SK-MEL-5 (cell line): Measurements from ENCODE around the gene GRM3. TPM values are rescaled to one million over a fixed set of nuclear protein-coding genes. Genes with fewer than 3 reads are reported as not detected.
"Not testable (repeated sequence)": the region's sequence is repeated elsewhere in the genome, so short reads cannot be mapped to it uniquely, and the experiment has no call there.

Source experiments
- DNase-seq: peaks from one replicate; pipeline ENCODE4 v3.0.0-alpha.2; 2016; ENCODE audit warnings: low read depth, low spot score
- in situ Hi-C: cut with HindIII; loops from 2 replicates; pipeline ENCODE4 v1.10.0; 2016; ENCODE audit warnings: low sequenced_read_pairs, high pct_unique_total_duplicates, low pct_unique_long_range_greater_than_20kb
- polyA plus RNA-seq, 2 experiments: library from polyadenylated mRNA; depleted of rRNA; stranded (reverse); fragments of >200 nt; gene quantifications; 2 replicates each; pipeline ENCODE4 v1.2.3, GENCODE V29; 2015
- total RNA-seq: library from RNA; depleted of rRNA; stranded (reverse); fragments of >200 nt; shearing (Covaris generic); gene quantifications from 2 replicates; pipeline ENCODE4 v1.2.3, GENCODE V29; 2014; rRNA removed

GRM3 gene
- not detected in 2 replicates for total RNA-seq
- polyA plus RNA-seq (2015; cell fraction: cytosol; rRNA removed), result not detected in 2 replicates
- not detected in 2 replicates for polyA plus RNA-seq (2015; cell fraction: nucleus; rRNA removed)

DNA sequence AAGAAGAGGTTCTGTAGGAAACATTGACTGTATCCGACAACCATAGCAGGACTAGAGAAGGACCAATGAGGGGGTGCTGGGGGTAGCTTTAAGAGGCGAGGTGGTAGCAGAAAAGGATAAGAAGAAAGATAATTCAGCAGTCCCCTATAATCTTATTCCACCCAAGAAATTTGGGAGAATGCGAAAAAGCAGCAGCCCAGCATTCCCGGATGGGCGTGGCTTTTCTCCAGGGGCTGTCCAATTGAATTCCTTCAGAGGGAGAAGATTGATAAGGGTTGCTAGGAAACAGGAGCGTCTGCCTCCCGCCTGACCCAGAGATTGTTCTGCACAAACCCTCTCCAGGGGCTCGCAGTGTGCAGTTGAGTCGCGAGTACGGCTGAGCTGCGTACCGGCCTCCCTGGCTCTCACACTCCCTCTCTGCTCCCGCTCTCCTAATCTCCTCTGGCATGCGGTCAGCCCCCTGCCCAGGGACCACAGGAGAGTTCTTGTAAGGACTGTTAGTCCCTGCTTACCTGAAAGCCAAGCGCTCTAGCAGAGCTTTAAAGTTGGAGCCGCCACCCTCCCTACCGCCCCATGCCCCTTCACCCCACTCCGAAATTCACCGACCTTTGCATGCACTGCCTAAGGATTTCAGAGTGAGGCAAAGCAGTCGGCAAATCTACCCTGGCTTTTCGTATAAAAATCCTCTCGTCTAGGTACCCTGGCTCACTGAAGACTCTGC lies at the start of gene GRM3:
Gene GRM3 (plus strand): TSS at position 349 of the 721 bp plus-strand sequence. CDS start 121,237 bp downstream, outside the sequence.
- in situ Hi-C loops, result no loop called here
- DNase-seq, result peak; percentile 23

- DNase-seq, result peak; percentile 79
- in situ Hi-C loops, result no loop called here
Measured at GRCh38 chr7:86598311-86598710, 45.4 kb upstream of the GRM3 start.

DNA sequence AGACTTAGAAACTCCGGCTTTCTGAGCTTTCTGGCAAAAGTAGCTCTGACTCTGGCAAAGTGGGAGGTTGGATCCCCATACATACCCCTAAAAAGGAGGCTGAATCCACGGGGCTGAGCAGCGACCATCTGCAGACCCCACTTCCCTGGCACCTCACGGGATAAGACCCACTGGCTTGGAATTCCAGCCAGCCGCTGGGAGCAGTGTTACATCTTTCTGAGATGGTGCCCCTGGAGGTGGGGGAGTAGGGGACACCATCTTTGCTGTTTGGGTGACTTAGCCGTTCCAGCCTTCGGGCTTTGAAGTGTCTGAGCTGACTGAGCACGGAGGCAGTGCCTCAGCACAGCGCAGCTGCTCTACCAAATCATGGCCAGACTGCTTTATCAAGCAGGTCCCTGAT lies 45.0 kb upstream of the GRM3 start:
- in situ Hi-C loops, result no loop called here
- DNase-seq, result peak; percentile 23

GRCh38 chr7:86600506-86601290 lies 43.0 kb upstream of the GRM3 start:
- DNase-seq, result peak; percentile 42
- in situ Hi-C loops, result no loop called here

DNA sequence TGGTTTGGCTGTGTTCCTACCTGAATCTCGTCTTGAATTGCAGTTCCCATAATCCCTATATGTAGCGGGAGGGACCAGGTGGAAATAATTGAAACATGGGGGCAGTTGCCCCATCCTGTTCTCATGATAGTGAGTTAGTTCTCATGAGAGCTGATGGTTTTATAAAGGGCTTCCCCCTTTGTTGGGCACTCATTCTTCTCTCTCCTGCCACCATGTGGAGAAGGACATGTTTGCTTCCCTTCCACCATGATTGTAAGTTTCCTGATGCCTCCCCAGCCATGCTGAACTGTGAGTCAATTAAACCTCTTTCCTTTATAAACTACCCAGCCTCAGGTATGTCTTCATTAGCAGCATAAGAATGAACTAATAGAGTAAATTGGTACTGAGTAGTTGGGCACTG lies 28.0 kb upstream of the GRM3 start:
- peak; percentile 42 for DNase-seq
- in situ Hi-C loops, result not testable (repeated sequence)

DNA sequence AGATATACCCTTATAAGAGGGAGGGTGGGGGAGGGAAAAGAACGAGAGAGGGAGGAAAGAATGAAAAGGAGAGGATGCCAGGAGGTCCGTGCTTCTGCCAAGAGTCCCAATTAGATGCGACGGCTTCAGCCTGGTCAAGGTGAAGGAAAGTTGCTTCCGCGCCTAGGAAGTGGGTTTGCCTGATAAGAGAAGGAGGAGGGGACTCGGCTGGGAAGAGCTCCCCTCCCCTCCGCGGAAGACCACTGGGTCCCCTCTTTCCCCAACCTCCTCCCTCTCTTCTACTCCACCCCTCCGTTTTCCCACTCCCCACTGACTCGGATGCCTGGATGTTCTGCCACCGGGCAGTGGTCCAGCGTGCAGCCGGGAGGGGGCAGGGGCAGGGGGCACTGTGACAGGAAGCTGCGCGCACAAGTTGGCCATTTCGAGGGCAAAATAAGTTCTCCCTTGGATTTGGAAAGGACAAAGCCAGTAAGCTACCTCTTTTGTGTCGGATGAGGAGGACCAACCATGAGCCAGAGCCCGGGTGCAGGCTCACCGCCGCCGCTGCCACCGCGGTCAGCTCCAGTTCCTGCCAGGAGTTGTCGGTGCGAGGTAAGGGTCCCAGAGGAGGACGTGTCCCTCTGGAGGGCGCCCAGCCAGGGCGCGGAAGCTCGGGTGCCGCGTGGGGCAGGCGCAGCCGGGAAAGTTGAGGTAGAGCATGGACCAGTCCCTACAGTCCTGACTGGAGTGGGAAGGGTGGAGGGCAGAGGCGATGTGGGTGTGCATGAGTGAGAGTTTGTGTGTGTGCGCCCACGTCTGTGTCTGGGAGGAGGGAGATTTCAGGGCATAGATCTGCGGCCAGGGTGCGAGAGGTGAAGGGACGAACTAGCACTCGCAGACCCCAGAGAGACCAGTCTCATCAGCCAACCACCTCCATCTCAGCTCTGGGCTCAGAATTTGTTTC lies 844 bp downstream of the GRM3 start:
- no peak for DNase-seq
- in situ Hi-C loops, result no loop called here

GRCh38 chr7:86645225-86645608 lies 1.5 kb downstream of the GRM3 start:
- in situ Hi-C loops, result no loop called here
- DNase-seq, result no peak

GRCh38 chr7:86645676-86646276 lies 2.1 kb downstream of the GRM3 start:
- in situ Hi-C loops, result no loop called here
- no peak for DNase-seq

- DNase-seq, result no peak
- in situ Hi-C loops, result no loop called here
Measured at GRCh38 chr7:86647385-86648094, 3.8 kb downstream of the GRM3 start.

DNA sequence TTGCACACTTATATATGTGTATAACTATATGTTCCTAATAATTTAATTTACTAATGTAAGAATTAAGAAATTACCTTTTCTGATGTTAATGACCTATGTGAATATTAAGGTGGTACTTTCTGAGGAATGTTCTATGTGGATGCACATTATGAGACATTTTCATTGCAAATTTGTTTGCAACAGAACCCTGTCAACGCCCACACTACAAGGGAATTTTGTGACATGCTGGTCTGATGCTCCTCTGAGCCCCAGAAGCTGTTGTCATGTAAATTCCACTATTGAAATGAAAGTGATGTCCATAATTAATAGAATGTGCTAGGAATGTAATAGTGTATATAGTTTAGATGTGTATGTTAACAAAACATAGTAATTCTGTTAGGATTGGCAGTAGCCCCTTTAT lies 4.5 kb downstream of the GRM3 start:
- no peak for DNase-seq
- in situ Hi-C loops, result no loop called here

DNA sequence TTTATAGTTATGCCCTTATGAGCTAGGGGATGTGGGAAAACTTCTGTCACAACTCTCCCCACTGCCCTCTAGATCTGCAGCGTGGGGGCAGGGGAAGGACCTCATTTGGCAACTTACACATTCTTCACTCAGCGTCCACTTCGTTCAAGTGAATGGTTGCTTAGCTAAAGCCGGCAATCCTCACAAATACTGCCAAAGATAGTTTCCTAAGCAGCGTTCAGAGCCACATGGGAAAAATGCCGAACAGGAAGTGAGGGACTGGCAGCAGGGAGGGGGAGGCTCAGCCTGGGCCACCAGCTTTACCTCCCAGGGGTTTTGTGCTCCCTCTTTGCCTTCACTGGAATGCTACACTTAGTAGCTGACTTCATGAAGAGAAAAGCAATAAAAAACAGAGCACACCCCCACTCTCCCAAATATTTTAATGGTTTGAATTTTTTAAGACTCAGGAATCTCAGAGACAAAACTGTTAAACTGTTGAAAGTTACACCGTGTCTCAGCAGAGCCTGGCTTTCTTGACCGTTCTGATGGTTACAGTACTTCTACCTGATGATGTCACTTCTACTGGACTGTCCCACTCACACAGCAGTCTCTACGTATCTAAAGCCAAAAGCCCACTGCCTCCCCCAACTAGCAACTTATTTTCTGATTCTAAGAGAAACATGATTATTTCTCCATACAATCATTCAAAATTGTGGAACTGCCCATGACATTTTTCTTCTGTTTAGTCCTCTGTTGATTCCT lies 10.4 kb downstream of the GRM3 start:
- in situ Hi-C loops, result no loop called here
- no peak for DNase-seq

- no peak for DNase-seq
- in situ Hi-C loops, result no loop called here
Measured at GRCh38 chr7:86657948-86658347, 14.2 kb downstream of the GRM3 start.

GRCh38 chr7:86660950-86661462 lies 17.3 kb downstream of the GRM3 start:
- in situ Hi-C loops, result no loop called here

GRCh38 chr7:86664486-86664885 lies 20.8 kb downstream of the GRM3 start:
- in situ Hi-C loops, result no loop called here
- DNase-seq, result no peak

More at GRCh38 chr7:86660950-86661462, 17.3 kb downstream of the GRM3 start:
- DNase-seq, result no peak

DNA sequence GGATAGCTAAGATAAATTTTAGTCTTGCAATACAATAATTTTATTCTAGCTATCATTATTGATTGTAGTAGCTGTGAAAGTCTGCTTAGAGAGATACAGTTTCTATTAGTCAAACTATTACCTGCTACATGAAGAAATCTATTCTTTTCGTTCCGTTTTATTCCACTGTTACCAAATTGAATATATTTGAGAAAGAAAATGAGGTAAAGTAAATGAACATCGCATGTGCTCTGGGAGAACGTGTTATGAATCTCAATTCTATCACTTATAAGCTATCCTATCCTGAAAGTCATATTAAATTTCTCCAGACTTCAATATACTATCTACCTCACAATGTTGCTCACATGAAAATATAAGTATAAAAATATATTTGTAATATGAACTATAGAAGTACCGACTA lies 21.3 kb downstream of the GRM3 start:
- no peak for DNase-seq
- in situ Hi-C loops, result no loop called here

DNA sequence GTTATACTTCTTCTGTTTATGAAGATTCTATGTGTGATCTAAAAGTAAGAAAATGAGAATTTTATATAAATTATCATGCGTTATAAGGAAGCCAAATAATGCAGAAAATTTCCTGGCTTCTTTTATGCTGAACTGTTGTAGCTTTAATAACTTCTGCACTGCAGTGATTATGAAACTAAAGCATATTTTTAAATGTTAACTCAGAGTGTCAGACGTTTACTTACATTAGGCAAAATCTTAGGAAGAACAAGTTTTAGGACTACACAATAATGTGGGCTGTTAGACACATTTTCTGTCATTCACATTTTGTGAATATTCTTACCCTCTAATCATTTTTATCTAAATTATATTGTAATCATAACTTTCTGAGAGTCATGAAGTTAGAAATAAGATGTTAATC lies 22.0 kb downstream of the GRM3 start:
- no peak for DNase-seq
- in situ Hi-C loops, result no loop called here
